Measurements from ENCODE around the gene XPO6.
"Not testable (repeated sequence)": the region's sequence is repeated elsewhere in the genome, so short reads cannot be mapped to it uniquely, and the experiment has no call there.

XPO6 gene

GRCh38 chr16:28250999-28251398 lies 39.2 kb upstream of the XPO6 start:
- DNase-seq (ENCODE audit: insufficient read length, low spot score) (no peak), FAIRE-seq (no peak)
- TF ChIP-seq SPI1 (IDR thresholded peaks at IDR 0.05; ENCODE audit: low read depth, low read length) (no peak), POLR2AphosphoS5 (IDR thresholded peaks at IDR 0.05; ENCODE audit: low read depth, low read length) (no peak), TAF1 (IDR thresholded peaks at IDR 0.05; ENCODE audit: low read depth, low read length) (no peak), PAX5 (IDR thresholded peaks at IDR 0.05; ENCODE audit: insufficient read depth, low read length, severe bottlenecking) (no peak), POLR2A (IDR thresholded peaks at IDR 0.05; ENCODE audit: low read depth, low read length) (no peak), POU2F2 (IDR thresholded peaks at IDR 0.05; ENCODE audit: low read depth, low read length) (no peak)

GRCh38 chr16:28249483-28249882 lies 37.7 kb upstream of the XPO6 start:
- not testable (repeated sequence) for FAIRE-seq; DNase-seq (ENCODE audit: insufficient read length, low spot score)

- no peak for TF ChIP-seq PAX5 (IDR thresholded peaks at IDR 0.05; ENCODE audit: insufficient read depth, low read length, severe bottlenecking)
- FAIRE-seq (no peak), DNase-seq (ENCODE audit: insufficient read length, low spot score) (no peak)
These were observed 30.2 kb upstream of the XPO6 start for GRCh38 chr16:28241924-28242323.

- no peak for DNase-seq (ENCODE audit: insufficient read length, low spot score)
- no peak for TF ChIP-seq POU2F2 (IDR thresholded peaks at IDR 0.05; ENCODE audit: low read depth, low read length)
- no peak for TF ChIP-seq TAF1 (IDR thresholded peaks at IDR 0.05; ENCODE audit: low read depth, low read length)
- TF ChIP-seq POLR2AphosphoS5 (IDR thresholded peaks at IDR 0.05; ENCODE audit: low read depth, low read length), result no peak
- no peak for TF ChIP-seq PAX5 (IDR thresholded peaks at IDR 0.05; ENCODE audit: insufficient read depth, low read length, severe bottlenecking)
- no peak for TF ChIP-seq POLR2A (IDR thresholded peaks at IDR 0.05; ENCODE audit: low read depth, low read length)
- TF ChIP-seq SPI1 (IDR thresholded peaks at IDR 0.05; ENCODE audit: low read depth, low read length), result no peak
- no peak for FAIRE-seq
These were observed 26.1 kb upstream of the XPO6 start for GRCh38 chr16:28237754-28238357.

- no peak for TF ChIP-seq POLR2A (IDR thresholded peaks at IDR 0.05; ENCODE audit: low read depth, low read length)
- TF ChIP-seq SPI1 (IDR thresholded peaks at IDR 0.05; ENCODE audit: low read depth, low read length), result no peak
- TF ChIP-seq TAF1 (IDR thresholded peaks at IDR 0.05; ENCODE audit: low read depth, low read length), result no peak
- TF ChIP-seq POU2F2 (IDR thresholded peaks at IDR 0.05; ENCODE audit: low read depth, low read length), result no peak
- no peak for TF ChIP-seq PAX5 (IDR thresholded peaks at IDR 0.05; ENCODE audit: insufficient read depth, low read length, severe bottlenecking)
- TF ChIP-seq POLR2AphosphoS5 (IDR thresholded peaks at IDR 0.05; ENCODE audit: low read depth, low read length), result no peak
- DNase-seq (ENCODE audit: insufficient read length, low spot score), result no peak
- no peak for FAIRE-seq
These were observed 20.0 kb upstream of the XPO6 start for GRCh38 chr16:28231763-28232162.

GRCh38 chr16:28223909-28224308 lies 12.1 kb upstream of the XPO6 start:
- DNase-seq (ENCODE audit: insufficient read length, low spot score); FAIRE-seq: not testable (repeated sequence)

GRCh38 chr16:28219777-28220176 lies 8.0 kb upstream of the XPO6 start:
- FAIRE-seq; DNase-seq (ENCODE audit: insufficient read length, low spot score): not testable (repeated sequence)

GRCh38 chr16:28219282-28219681 lies 7.5 kb upstream of the XPO6 start:
- DNase-seq (ENCODE audit: insufficient read length, low spot score) (no peak), FAIRE-seq (no peak)
- TF ChIP-seq POU2F2 (IDR thresholded peaks at IDR 0.05; ENCODE audit: low read depth, low read length) (no peak), POLR2A (IDR thresholded peaks at IDR 0.05; ENCODE audit: low read depth, low read length) (no peak), TAF1 (IDR thresholded peaks at IDR 0.05; ENCODE audit: low read depth, low read length) (no peak)

- DNase-seq (ENCODE audit: insufficient read length, low spot score) (peak; percentile 34), FAIRE-seq (peak; percentile 78)
- TF ChIP-seq POU2F2 (IDR thresholded peaks at IDR 0.05; ENCODE audit: low read depth, low read length) (no peak), SPI1 (IDR thresholded peaks at IDR 0.05; ENCODE audit: low read depth, low read length) (no peak), POLR2AphosphoS5 (IDR thresholded peaks at IDR 0.05; ENCODE audit: low read depth, low read length) (no peak), PAX5 (IDR thresholded peaks at IDR 0.05; ENCODE audit: insufficient read depth, low read length, severe bottlenecking) (no peak), TAF1 (IDR thresholded peaks at IDR 0.05; ENCODE audit: low read depth, low read length) (no peak), POLR2A (IDR thresholded peaks at IDR 0.05; ENCODE audit: low read depth, low read length) (no peak)
These were observed 6.3 kb upstream of the XPO6 start for GRCh38 chr16:28218109-28218508.

- no peak for DNase-seq (ENCODE audit: insufficient read length, low spot score)
- FAIRE-seq, result no peak
- TF ChIP-seq POLR2A (IDR thresholded peaks at IDR 0.05; ENCODE audit: low read depth, low read length), result no peak
- no peak for TF ChIP-seq TAF1 (IDR thresholded peaks at IDR 0.05; ENCODE audit: low read depth, low read length)
- TF ChIP-seq PAX5 (IDR thresholded peaks at IDR 0.05; ENCODE audit: insufficient read depth, low read length, severe bottlenecking), result no peak
- no peak for TF ChIP-seq POLR2AphosphoS5 (IDR thresholded peaks at IDR 0.05; ENCODE audit: low read depth, low read length)
- TF ChIP-seq SPI1 (IDR thresholded peaks at IDR 0.05; ENCODE audit: low read depth, low read length), result no peak
- no peak for TF ChIP-seq POU2F2 (IDR thresholded peaks at IDR 0.05; ENCODE audit: low read depth, low read length)
These were observed 5.6 kb upstream of the XPO6 start for GRCh38 chr16:28217326-28217725.

GRCh38 chr16:28213396-28213795 lies 1.6 kb upstream of the XPO6 start:
- no peak for DNase-seq (ENCODE audit: insufficient read length, low spot score)
- FAIRE-seq, result no peak
- TF ChIP-seq PAX5 (IDR thresholded peaks at IDR 0.05; ENCODE audit: insufficient read depth, low read length, severe bottlenecking), result no peak
- no peak for TF ChIP-seq POLR2A (IDR thresholded peaks at IDR 0.05; ENCODE audit: low read depth, low read length)
- TF ChIP-seq POLR2AphosphoS5 (IDR thresholded peaks at IDR 0.05; ENCODE audit: low read depth, low read length), result no peak
- no peak for TF ChIP-seq TAF1 (IDR thresholded peaks at IDR 0.05; ENCODE audit: low read depth, low read length)
- no peak for TF ChIP-seq POU2F2 (IDR thresholded peaks at IDR 0.05; ENCODE audit: low read depth, low read length)
- TF ChIP-seq SPI1 (IDR thresholded peaks at IDR 0.05; ENCODE audit: low read depth, low read length), result no peak
